ENCODE measurements around the gene GLDN.

DNA sequence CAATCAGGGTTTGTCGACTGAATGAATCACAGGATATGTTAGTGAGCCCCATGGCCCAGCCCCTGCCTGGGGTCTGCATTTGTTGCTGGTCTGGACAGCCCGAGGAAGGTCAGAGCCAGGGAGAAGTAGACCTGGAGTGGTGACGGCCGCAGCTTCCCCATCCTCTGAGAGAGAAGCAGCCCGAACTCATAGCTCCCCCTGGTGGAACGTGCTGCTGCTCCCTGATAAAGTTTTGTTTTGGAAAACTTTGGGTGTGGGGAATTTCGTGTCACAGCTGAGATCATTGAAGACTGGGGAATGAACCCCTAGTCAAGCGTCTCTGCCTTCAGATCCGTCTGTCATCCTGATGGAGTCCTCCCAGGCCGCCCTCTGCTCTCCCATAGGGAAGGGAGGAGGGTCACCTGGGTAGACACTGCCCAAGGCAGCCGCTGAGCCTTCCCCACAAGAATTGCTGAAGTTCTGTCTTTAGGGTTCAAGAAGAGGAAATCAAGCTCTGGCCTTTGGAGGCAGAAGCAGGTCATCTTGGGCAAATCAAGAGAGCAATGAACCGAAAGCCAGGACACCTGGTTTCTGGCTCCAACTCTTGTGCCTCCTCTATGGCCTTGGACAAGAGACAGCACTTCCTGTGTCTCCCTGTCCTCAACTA lies 60.5 kb downstream of the GLDN start:
- TF ChIP-seq POLR2A (IDR thresholded peaks at IDR 0.05) = no peak
- TF ChIP-seq, protein P1, sequence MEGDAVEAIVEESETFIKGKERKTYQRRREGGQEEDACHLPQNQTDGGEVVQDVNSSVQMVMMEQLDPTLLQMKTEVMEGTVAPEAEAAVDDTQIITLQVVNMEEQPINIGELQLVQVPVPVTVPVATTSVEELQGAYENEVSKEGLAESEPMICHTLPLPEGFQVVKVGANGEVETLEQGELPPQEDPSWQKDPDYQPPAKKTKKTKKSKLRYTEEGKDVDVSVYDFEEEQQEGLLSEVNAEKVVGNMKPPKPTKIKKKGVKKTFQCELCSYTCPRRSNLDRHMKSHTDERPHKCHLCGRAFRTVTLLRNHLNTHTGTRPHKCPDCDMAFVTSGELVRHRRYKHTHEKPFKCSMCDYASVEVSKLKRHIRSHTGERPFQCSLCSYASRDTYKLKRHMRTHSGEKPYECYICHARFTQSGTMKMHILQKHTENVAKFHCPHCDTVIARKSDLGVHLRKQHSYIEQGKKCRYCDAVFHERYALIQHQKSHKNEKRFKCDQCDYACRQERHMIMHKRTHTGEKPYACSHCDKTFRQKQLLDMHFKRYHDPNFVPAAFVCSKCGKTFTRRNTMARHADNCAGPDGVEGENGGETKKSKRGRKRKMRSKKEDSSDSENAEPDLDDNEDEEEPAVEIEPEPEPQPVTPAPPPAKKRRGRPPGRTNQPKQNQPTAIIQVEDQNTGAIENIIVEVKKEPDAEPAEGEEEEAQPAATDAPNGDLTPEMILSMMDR (IDR thresholded peaks at IDR 0.05) = peak in 1 of 4 experiments; percentile 29

Measured in prostate gland (tissue), 2 donors.